ENCODE results near the gene PDCD7.

- TF ChIP-seq CTCF (conservative IDR thresholded peaks at IDR 0.05; ENCODE audit: low read length) = no peak
- TF ChIP-seq EZH2phosphoT487 (IDR thresholded peaks at IDR 0.05; ENCODE audit: borderline replicate concordance, low read depth, low read length) = no peak
These were observed 51.2 kb downstream of the PDCD7 start for GRCh38 chr15:65082303-65082953.
